NCI-H460 (cell line): ENCODE results near the gene CCSER2. TPM values are rescaled to one million over a fixed set of nuclear protein-coding genes. Genes with fewer than 3 reads are reported as not detected.
"Not testable (repeated sequence)": the region's sequence is repeated elsewhere in the genome, so short reads cannot be mapped to it uniquely, and the experiment has no call there.

Experiments used
- DNase-seq: peaks from one replicate; pipeline ENCODE4 v3.0.0-alpha.2; 2016; ENCODE audit warnings: low read depth; ENCODE audit errors: extremely low read depth
- total RNA-seq: library from RNA; depleted of rRNA; stranded (reverse); fragments of >200 nt; shearing (Covaris generic); gene quantifications from 2 replicates; pipeline ENCODE4 v1.2.3, GENCODE V29; 2014

The CCSER2 gene
- total RNA-seq, 1 experiment from 2014 or later: 25.0 TPM

DNA sequence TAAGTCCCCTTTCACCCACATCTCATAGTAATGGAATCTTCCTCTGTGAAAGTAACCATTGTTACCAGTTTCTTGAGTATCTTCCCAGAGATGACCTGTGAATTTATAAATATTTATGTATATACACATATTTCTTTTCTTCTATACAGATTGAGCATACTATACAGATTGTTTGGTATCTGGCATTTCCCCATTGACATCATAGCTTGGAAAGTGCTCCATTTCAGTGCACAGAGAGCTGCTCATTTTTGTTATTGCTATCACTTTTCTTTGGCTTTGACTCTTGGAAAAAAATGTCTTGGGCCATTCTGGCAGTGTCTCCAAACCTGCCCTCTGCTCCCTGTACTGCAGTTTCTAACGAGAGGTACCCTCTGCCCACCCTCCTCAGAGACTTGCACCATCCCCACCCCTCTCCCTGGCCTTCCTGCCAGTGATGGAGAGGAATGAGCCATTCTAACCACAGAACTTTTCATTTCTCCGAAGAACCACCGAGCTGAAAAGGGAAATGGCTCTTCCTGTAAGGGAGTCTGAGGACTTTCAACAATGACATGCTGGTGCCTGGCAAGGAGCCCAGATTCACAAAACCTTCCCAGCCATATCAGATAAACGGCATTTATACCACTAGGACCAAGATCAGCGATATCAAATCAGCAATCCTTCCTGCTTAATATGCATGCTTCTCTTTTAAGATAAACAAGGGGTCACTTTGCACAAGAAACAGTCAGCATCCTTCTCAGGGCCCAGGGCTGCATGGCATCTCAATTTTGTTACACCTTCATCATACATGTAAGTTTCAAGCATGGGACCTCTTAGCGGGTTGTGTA is 19.7 kb upstream of the CCSER2 start:
- DNase-seq: no peak

DNA sequence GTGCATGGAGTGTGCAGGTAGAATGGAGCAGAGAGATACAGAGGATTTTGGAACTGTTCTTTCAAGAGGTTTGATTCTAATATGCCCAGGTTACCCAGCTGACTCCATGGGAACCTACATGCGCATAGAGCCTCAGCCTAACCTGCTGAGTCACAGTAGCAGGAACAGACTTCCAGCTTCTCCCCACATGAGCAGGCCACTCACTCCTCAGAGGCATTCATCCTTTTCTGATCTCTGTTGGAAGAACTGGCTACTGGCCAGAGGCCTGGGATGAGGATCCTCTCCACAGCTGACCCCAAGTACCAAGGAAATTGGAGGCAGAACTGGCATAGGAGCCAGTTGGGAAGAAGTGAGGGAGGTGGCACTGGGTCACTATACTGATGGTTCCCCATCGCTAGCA is 17.9 kb upstream of the CCSER2 start:
- peak; percentile 19 for DNase-seq

DNA sequence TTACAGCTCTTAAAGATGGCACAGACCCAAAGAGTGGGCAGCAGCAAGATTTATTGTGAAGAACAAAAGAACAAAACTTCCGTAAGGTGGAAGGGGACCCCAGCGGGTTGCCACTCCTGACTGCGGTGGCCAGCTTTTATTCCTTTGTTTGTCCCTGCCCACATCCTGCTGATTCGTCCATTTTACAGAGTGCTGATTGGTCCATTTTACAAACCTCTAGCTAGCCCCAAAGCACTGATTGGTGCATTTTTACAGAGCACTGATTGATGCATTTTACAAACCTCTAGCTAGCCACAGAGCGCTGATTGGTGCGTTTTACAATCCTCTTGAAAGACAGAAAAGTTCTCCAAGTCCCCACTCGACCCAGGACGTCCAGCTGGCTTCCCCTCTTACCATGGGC is 16.8 kb upstream of the CCSER2 start:
- DNase-seq: no peak

DNA sequence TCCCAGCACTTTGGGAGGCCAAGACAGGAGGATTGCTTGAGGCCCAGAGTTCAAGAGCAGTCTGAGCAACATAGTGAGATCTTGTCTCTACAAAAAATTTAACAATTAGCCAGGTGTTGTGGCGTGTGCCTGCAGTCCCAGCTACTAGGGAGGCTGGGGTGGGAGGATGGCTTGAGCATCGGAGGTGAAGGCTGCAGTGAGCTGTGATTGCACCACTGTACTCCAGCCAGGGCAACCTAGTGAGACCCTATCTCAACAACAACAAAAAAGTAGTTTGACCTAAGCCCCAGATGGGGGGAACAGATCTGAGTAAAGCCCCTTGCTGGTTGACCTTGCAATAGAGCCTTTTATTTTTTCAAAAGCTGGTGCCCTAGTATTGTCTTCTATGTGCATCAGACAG is 15.6 kb upstream of the CCSER2 start:
- no peak for DNase-seq

DNA sequence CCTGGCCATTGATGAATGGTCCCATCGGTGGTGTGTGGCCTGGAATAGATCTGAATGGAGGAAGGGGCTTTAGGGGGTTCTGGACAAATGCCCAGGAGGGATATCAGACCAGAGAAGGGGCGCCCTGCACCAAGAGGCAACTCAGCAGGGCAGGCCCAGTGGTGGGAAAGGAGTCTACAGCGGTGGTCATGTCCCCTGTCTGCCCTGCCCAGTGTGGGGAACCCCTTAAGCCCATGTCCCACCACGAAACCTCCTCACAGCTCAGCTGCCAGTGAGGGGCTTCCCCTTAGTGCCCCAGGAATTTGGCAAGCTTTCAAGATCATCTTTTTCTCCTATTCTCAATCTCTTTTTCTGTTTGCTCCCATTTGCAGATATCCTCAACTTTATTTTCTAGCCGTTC is 14.1 kb upstream of the CCSER2 start:
- DNase-seq: no peak

DNA sequence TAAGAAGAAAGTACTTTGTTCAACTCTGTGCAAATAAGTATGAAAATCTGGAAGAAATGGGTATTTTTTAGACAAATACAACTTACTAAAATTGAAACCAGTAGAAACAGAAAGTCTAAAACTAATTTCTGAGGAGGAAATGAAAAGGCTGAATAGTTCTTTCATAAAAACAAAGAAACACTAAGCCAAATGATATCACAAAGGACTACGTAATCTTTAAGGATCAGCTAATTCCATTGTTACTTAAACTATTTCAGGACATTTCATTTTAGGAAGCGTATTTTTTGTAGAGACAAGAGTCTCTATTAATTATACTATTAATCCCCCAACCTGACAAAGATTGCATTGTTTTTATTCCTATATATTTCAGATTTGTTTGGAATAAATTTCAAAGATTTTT is 11.2 kb upstream of the CCSER2 start:
- no peak for DNase-seq

DNA sequence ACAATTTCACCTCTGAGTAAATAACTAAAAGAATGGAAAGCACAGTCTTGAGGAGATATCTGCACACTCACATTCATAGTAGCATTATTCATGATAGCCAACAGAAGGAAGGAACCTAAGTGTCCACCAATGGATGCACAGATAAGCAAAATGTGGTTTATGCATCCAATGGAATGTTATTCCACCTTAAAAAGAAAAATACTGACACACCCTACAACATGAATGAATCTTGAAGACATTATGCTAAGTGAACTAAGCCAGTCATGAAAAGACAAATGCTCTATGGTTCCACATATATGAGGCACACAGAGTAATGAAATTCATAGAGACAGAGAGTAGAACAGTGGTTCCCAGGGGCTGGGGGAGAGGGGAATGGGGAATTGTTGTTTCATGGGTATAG is 6.5 kb upstream of the CCSER2 start:
- no peak for DNase-seq

DNA sequence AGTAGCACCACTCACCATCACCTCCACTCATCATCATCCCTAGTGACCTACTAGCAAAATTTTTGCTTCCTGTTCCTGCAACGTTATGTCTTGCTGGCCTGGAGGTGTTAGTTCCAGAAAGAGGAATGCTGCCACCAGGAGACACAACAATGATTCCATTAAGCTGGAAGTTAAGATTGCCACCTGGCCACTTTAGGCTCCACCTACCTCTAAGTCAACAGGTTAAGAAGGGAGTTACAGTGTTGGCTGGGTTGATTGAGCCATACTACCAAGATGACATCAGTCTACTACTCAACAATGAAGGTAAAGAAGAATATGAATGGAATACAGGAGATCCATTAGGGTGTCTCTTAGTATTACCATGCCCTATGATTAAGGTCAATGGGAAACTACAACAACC is 4.8 kb upstream of the CCSER2 start:
- not testable (repeated sequence) for DNase-seq

DNA sequence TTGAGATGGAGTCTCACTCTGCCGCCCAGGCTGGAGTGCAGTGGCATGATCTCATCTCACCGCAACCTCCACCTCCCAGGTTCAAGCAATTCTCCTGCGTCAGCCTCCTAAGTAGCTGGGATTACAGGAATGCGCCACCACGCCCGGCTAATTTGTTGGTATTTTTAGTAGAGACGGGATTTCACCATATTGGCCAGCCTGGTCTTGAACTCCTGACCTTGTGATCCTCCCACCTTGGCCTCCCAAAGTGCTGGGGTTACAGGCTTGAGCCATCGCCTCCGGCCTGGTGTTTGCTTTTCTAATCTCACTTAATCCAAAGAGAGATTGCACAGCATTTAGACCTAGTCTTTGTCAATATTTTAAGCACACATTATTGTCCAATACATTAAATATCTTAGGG is 1.4 kb upstream of the CCSER2 start:
- DNase-seq: not testable (repeated sequence)

DNA sequence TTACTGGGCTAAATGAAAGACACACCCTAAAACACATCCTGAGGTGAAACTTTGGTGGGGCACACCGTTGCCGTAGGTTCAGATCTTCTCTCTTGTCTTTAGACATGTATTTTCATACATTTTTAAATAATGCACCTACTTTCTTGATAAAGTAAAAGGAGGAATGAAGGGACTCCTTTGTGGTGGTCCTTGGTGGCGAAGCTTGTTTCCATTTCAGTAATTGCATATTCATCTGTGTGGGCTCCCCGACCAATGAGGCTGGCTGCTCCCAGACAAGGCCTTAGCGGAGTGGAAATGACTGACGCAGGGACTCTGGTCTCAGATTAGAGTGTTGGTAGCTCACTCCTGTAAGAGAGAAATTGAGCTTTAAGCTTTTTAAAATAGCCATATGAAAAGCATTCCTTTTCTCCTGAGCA is 815 bp downstream of the CCSER2 start:
- DNase-seq: peak; percentile 44

DNA sequence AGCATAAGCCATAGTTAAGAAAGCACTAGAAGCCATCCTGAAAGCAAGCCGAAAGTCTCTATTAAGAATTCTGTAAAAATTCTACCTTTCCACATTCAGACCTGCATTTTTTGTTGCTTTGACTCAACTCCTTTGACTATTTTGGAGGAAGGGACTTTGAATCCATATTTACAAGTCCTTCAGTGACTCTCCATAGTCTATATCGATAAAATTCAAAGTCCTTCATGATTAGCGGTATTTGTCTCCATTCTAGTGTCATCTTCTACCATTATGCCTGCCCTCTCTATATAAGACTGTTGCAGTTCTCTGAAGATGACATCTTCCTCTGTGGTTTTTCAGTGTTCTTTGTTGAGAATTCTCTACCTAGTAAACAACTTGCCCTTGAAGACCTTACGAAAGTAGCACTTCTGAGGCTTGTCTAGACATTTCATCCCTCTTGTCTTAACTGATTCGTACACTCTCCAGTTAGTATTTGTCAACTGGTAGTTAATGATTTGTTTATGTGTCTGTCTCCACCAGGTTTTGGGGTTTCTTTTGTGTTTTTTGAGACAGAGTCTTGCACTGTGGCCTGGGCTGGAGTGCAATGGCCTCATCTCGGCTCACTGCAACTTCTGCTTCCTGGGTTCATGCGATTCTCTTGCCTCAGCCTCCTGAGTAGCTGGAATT is 1.7 kb downstream of the CCSER2 start:
- DNase-seq: no peak

DNA sequence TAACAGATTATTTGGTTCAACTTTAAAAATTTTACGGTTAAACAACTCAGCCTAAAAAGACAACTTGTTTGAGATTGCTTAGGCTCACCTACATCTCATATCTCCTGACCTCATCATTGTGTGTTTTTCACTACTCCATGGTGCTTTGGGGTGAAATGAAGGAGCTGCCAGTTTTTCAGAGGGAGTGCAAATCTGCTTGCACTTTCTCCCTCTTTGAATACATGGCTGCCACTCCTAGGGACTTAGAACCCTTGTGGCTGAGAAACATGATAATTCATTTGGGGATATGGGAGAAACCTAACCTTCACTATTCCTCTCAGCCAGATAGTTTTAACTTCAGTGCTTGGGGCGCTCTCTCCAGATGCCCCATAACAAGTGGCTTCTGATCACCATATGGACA is 2.7 kb downstream of the CCSER2 start:
- no peak for DNase-seq

DNA sequence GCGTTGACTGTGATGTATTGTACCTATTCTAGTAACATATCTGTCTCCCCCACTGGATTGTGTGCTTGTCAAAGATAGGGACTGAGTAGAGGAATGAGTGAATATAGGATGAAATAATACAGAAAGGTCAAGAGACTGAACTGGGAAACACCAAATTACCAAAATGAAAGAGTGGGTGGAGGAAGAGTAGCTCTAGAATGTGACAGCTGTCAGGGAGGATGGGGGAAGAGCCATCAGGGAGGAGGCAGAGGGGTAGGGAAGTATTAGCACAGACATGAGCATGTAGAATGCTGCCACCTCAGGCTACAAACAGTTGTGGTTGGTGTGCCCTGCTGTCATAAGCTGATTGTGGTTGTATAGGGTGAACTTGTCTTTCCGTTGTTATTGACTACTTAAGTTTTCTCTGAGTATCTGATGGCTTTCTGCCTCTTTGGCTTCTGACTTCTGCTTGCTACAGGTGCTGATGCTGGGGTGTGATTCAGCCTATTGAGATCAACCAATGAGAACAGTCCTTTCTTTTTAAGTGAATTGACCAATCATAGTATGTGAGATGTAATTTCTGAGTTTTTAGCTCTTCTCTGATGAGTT is 5.6 kb downstream of the CCSER2 start:
- no peak for DNase-seq

DNA sequence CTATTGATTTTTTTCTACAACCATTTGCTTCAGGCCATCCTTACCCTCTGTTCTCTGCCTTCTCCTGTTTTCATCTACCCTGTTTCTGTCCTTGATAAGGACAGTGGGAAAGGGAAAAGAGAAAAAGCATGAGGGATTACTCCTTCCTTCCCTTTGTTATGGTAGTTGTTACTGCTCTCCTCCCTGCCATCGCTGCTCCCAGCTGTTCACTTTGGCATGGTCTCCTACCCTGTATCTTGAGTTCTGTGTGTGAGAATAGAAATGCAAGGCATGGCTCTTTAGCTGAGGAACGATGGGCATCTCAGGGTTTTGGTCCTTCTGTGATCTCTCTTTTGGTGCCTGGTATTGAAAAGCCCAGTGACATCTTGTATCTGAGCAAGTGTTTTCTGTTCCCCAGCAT is 6.4 kb downstream of the CCSER2 start:
- no peak for DNase-seq

DNA sequence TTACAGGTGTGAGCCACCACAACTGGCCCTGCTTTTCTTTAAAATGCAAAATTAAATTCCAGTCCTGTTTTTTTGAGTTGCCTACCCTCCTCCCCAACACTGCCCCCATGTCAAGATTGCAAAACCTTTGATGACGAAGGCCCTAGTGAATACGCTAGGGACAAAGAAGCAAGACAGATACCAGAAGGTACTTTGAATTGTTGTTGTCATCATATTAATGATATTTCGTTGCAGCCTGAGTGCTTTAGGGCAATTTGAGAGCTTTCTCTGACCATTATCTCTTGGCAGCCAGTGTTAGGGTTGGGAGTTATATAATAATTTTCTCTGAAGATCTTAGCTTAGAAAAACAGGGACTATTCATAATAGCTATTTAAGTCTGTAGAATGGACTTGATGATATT is 7.1 kb downstream of the CCSER2 start:
- no peak for DNase-seq

DNA sequence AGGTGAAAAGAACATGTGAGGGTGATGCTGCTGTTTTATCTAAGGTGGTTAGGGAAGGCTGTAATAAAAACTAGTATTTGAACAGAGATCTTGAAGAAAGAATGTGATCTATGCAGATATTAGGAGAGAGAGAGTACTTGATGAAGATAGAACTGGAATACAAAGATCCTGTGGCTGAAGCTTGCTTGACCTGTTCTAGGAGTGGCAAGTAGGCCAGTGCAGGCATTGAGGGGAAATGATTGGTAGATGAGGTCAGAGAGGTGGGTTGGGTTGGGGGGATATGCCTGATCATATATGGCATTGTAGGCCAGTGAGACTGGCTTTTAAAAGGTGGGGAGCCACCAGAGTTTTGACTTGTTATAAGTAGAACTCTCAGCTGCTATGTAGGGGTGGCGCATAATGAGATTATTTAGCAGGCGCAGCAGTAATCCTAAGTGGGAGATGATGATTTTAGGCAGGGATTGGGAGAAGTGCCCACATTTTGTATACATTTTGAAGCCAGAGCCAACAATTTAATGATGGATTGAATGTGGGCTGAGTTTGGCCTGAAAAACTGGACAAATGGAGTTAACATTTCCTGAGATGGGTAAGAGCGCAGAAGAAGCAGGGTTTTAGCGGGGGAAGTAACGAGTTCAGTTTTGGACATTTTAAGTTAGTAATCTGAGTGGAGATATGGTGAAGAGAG is 8.2 kb downstream of the CCSER2 start:
- DNase-seq: no peak

DNA sequence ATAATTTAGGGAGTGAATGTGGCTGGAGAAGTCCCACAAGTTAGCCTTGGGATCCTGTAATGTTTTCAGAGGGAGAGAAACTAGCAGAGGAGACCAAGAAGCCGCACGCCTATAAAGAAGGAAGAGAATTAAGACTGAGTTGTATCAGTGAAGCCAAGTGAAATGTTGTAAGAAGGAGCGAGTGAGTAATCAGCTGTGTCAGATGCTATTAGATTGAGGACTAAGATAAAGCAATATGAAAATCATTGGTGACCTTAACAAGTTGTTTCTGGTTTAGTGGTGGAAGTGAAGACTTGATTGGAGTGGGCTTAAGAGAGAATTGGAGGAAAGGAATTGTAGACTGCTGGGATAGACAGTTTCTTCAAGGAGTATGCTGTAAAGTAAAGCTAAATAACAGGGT is 8.8 kb downstream of the CCSER2 start:
- DNase-seq: no peak

DNA sequence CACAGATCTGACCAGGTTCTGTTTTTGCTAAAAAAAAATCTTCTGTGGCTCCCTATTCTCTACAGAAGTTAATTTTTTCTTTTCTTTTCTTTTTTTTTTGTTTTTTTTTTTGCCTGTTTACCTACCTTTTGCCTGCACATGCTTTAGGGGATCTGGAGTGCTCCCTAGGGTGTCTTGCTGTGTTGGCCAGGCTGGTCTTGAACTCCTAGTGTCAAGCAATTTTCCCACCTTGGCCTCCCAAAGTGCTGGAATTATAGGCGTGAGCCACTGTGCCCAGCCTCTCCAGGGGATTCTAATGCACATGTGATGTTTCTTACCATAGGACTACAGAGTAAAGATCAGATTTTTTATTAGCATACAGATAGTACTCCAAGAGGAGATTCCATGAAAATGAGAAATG is 10.6 kb downstream of the CCSER2 start:
- no peak for DNase-seq

DNA sequence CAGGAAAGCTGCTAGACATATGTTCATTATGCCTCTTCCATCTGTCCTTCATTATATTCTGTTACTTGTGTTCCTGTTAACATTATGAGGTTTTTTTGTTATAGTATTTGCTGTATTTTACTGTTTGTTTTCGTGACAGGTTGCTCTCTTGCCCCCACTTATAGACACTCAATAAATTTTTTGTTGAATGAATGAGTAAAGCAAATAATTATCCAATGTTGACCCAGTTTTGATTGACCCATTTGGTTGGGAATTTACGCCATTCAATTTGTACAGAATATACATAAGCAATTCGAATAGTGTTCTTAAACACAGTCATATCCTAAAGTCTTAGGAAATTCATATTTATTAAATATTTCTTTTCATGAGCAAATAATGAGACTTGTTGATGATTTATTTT is 11.8 kb downstream of the CCSER2 start:
- no peak for DNase-seq

DNA sequence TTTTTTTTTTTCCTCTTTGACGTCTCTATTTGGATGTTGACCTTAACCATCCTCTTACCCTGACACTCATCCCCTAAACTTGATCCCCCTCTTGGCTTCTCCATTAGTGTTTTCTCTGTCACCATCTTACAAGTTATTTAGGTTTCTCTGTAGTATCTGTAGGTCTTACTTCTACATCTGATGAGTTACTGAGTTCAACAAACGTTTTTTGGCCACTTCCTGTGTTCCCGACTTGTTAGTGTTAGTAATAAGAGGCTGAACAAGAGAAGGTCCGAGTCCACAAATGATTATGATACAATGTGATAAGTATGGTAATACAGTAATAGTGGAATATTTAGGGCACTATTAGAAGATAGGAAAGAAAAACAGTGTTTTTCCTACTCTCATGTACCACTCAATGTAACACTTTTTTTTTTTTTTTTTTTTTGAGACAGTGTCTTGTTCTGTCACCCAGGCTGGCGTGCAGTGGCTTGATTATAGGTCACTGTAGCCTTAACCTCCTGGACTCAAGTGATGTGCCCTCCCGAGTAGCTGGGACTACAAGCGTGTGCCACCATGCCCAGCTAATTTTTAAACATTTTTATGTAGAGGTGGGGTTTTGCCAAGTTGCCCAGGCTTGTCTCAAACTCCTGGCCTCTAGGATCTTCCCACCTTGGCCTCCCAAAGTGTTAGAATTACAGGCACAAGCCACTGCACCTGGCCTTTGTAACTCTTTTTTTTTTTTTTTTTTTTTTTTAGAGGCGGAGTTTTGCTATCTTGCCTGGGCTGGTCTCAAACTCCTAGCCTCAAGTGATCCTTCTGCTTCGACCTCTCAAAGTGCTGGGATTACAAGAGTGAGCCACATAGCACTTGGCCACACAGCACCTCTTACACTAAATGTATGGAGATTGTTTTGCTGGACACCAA is 12.5 kb downstream of the CCSER2 start:
- no peak for DNase-seq

DNA sequence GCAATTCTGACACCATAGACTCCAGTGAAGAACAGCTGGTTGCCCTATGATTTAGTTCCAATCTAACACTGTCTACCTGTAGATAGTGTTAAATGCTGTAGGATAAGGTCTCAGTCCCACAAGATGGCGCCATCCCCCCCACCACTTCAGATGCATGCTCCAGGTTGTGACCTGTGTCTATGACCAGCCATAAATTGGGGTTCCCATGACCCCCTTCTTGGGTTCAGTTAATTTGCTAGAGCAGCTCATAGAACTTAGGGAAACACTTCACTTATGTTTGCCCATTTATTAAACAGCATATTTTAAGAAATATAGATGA is 13.1 kb downstream of the CCSER2 start:
- DNase-seq: no peak
